Keratinocyte (primary cell): ENCODE data around the gene PMEPA1. TPM values are rescaled to one million over a fixed set of nuclear protein-coding genes. Genes with fewer than 3 reads are reported as not detected.

Source experiments
- DNase-seq: peaks from one replicate; pipeline ENCODE4 v3.0.0-alpha.2; 2011; ENCODE audit warnings: low read depth, missing footprints, low spot score
- FAIRE-seq: peaks from 2 replicates; lab custom pipeline; 2011; peaks lifted over from hg19 to GRCh38; lab: Jason Lieb, UNC
- H2AFZ ChIP-seq: 2 replicates; pipeline ENCODE4 v1.6.0; 2012; ENCODE audit warnings: low read length, control low read depth, inconsistent platforms; ENCODE audit not compliant: control insufficient read depth
- H3K27ac ChIP-seq: 2 replicates; pipeline ENCODE4 v1.5.1; 2011; ENCODE audit warnings: low read length; ENCODE audit not compliant: control insufficient read depth, insufficient read depth
- H3K27me3 ChIP-seq: 3 replicates; pipeline ENCODE4 v1.6.0; 2011; ENCODE audit warnings: low read length; ENCODE audit not compliant: control insufficient read depth, insufficient read depth; ENCODE audit errors: extremely low read depth
- H3K36me3 ChIP-seq, 2 experiments: 2 replicates in 1 of 2; 3 replicates in 1 of 2; pipeline ENCODE4 v1.5.1; 2011; ENCODE audit warnings: low read length in 2 of 2, mild to moderate bottlenecking in 1 of 2; ENCODE audit not compliant: control insufficient read depth in 2 of 2, insufficient read depth in 2 of 2; ENCODE audit errors: extremely low read depth in 1 of 2
- H3K4me1 ChIP-seq: 3 replicates; pipeline ENCODE4 v1.5.1; 2011; ENCODE audit warnings: low read length; ENCODE audit not compliant: control insufficient read depth, insufficient read depth; ENCODE audit errors: extremely low read depth
- H3K4me2 ChIP-seq: 3 replicates; pipeline ENCODE4 v1.6.0; 2011; ENCODE audit warnings: low read depth, low read length; ENCODE audit not compliant: control insufficient read depth, insufficient read depth; ENCODE audit errors: extremely low read depth
- H3K4me3 ChIP-seq, 3 experiments: fragments of 200-600 bp in 1 of 3; sonication (generic) in 1 of 3; 2 replicates in 2 of 3; 3 replicates in 1 of 3; pipeline ENCODE4 v1.5.1; 2011 to 2016; ENCODE audit warnings: low read length in 3 of 3, mild to moderate bottlenecking in 3 of 3, control low read depth in 2 of 3, inconsistent platforms in 1 of 3, low read depth in 1 of 3, mixed read lengths in 1 of 3, mixed run types in 1 of 3, moderate library complexity in 1 of 3; ENCODE audit not compliant: control insufficient read depth in 2 of 3, insufficient read depth in 2 of 3; ENCODE audit errors: extremely low read depth in 1 of 3
- H3K79me2 ChIP-seq: 2 replicates; pipeline ENCODE4 v1.6.0; 2012; ENCODE audit warnings: low read length; ENCODE audit not compliant: control insufficient read depth, insufficient read depth
- H3K9ac ChIP-seq: 3 replicates; pipeline ENCODE4 v1.6.0; 2011; ENCODE audit warnings: low read length; ENCODE audit not compliant: control insufficient read depth, insufficient read depth; ENCODE audit errors: extremely low read depth
- H3K9me1 ChIP-seq: 3 replicates; pipeline ENCODE4 v1.6.0; 2011; ENCODE audit warnings: low read length; ENCODE audit not compliant: control insufficient read depth, insufficient read depth; ENCODE audit errors: extremely low read depth
- H3K9me3 ChIP-seq: 2 replicates; pipeline ENCODE4 v1.5.1; 2012; ENCODE audit warnings: low read depth, low read length; ENCODE audit not compliant: control insufficient read depth
- H4K20me1 ChIP-seq: 3 replicates; pipeline ENCODE4 v1.6.0; 2011; ENCODE audit warnings: low read length; ENCODE audit not compliant: control insufficient read depth, insufficient read depth; ENCODE audit errors: extremely low read depth
- EZH2 ChIP-seq: IDR thresholded peaks from one replicate; pipeline ENCODE4 v1.6.1; 2012; ENCODE audit warnings: inconsistent platforms, mild to moderate bottlenecking, low read length, moderate library complexity
- dilution Hi-C: fragments of 300-500 bp; cut with MboI; formaldehyde crosslinking; loops from one replicate; pipeline ENCODE4 v1.7.0; 2020; ENCODE audit warnings: low sequenced_read_pairs; ENCODE audit not compliant: extremely low pct_ligation_motif_present
- polyA plus RNA-seq, 5 experiments: library from polyadenylated mRNA; depleted of rRNA in 3 of 5; stranded (reverse) in 3 of 5; stranded (forward) in 1 of 5; unstranded in 1 of 5; fragments of >200 nt; gene quantifications; 1 replicate in 1 of 5; 2 replicates in 3 of 5; 3 replicates in 1 of 5; pipeline versions ENCODE4 v1.2.1 to v1.2.3, GENCODE V29; 2011 to 2012; ENCODE audit warnings: missing spikeins in 2 of 5, low read depth in 1 of 5, low replicate concordance in 1 of 5
- TF ChIP-seq, protein P1 (sequence below), 3 experiments: IDR thresholded peaks in 1 of 3; conservative IDR thresholded peaks in 1 of 3; optimal IDR thresholded peaks in 1 of 3; 2 replicates in 2 of 3; 3 replicates in 1 of 3; pipeline versions ENCODE3 to v1.5.1; 2011; ENCODE audit warnings: low read length in 3 of 3, mild to moderate bottlenecking in 3 of 3, moderate library complexity in 2 of 3, control low read depth in 1 of 3, inconsistent platforms in 1 of 3; ENCODE audit not compliant: insufficient read depth in 2 of 3; ENCODE audit errors: extremely low read depth in 1 of 3

The PMEPA1 gene
- polyA plus RNA-seq, 1 donor (not counting 4 experiments of a cell fraction or from before 2014, with no cell fraction given): 29.0 TPM

DNA sequence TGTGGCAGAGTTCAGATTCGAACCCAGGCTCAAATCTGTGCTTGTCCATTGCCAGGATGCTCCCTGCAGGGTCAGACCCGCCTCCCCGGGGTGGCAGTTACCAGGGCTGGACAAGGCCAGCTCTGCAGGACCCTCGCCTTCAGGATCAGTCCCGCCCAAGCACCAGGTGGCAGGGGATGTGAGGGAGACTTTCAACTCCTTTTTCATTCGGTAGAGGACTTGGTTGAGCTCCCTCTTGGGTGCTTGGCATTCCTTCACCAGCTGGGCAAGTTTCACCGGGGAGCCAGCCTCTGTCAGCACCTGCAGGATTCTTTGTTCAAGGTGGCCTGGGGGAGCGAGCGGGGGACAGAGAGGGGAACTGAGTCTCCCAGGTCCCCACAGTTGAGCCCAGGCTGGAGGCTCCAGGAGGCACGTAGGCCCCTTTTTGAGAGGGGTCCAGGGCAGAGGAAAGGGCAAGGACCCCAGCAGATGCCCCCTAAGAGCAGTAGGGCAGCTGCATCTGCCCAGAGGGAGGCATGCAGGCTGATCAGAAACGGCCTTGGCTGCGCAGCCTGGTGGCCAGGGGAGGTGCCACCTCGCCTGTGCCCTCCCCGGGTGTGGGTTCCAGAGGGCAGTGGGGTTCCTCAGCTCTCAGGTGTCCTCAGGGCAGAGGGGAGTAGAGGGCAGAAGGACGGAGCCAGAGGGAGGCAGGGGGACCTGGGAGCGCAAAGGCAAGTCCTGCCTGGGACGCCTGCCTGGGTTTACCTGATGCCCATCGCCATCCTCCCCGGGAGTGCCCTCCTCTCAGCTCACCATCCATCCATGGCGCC is 93.5 kb downstream of the PMEPA1 start:
- TF ChIP-seq, protein P1, sequence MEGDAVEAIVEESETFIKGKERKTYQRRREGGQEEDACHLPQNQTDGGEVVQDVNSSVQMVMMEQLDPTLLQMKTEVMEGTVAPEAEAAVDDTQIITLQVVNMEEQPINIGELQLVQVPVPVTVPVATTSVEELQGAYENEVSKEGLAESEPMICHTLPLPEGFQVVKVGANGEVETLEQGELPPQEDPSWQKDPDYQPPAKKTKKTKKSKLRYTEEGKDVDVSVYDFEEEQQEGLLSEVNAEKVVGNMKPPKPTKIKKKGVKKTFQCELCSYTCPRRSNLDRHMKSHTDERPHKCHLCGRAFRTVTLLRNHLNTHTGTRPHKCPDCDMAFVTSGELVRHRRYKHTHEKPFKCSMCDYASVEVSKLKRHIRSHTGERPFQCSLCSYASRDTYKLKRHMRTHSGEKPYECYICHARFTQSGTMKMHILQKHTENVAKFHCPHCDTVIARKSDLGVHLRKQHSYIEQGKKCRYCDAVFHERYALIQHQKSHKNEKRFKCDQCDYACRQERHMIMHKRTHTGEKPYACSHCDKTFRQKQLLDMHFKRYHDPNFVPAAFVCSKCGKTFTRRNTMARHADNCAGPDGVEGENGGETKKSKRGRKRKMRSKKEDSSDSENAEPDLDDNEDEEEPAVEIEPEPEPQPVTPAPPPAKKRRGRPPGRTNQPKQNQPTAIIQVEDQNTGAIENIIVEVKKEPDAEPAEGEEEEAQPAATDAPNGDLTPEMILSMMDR (optimal IDR thresholded peaks at IDR 0.05 in 1 of 3, IDR thresholded peaks at IDR 0.05 in 1 of 3, conservative IDR thresholded peaks at IDR 0.05 in 1 of 3; ENCODE audit: extremely low read depth in 1 of 3, insufficient read depth in 2 of 3, low read length in 3 of 3): no peak
- TF ChIP-seq EZH2: no peak
- peaks cover 43% of the 10 kb centered on the region for H3K27me3 ChIP-seq
- dilution Hi-C loops: loop anchor here (25.0 kb wide), 1 partner anchor 571 kb away; no protein-coding TSS in a partner anchor
- no peaks in the 10 kb centered on the region for H3K79me2 ChIP-seq
- no peak overlapping the region for H3K4me3 ChIP-seq
- H3K36me3 ChIP-seq: no peaks in the 10 kb centered on the region
- no peak overlapping the region for H3K27ac ChIP-seq
- H3K9me1 ChIP-seq: no peaks in the 10 kb centered on the region
- no peak overlapping the region for H2AFZ ChIP-seq
- FAIRE-seq (no peak), DNase-seq (no peak)
- H4K20me1 ChIP-seq: peaks cover 4% of the 10 kb centered on the region
- peaks cover 13% of the 10 kb centered on the region for H3K4me1 ChIP-seq
- H3K4me2 ChIP-seq: no peak overlapping the region
- no peaks in the 10 kb centered on the region for H3K9me3 ChIP-seq
- H3K9ac ChIP-seq: no peak overlapping the region

DNA sequence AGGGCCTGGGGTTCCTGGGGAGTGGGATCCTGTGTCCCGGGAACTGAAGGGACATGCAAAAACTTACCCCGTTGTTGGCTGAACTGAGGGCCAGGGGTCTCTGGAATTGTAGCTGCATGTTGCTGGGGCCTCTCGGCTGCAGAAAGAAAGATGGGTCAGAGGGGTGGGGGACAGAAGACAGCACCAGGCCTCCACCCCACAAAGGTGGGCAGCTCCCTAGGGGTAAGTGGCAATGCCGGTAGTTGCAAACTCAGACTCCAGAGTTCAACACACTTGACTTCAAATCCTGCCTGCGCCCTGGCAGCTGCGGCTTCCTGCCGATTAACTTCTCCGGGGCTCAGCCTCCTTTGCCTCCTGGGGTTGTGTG is 94.4 kb downstream of the PMEPA1 start:
- Histone ChIP-seq H3K4me2 (no peak overlapping the region), H3K27ac (no peak overlapping the region), H4K20me1 (peaks cover 4% of the 10 kb centered on the region), H3K9ac (no peak overlapping the region), H3K36me3 (no peaks in the 10 kb centered on the region), H2AFZ (no peak overlapping the region), H3K4me1 (peaks cover 10% of the 10 kb centered on the region), H3K9me3 (no peaks in the 10 kb centered on the region), H3K9me1 (no peaks in the 10 kb centered on the region), H3K4me3 (no peak overlapping the region), H3K27me3 (peaks cover 49% of the 10 kb centered on the region), H3K79me2 (no peaks in the 10 kb centered on the region)
- no peak for FAIRE-seq
- DNase-seq: no peak
- TF ChIP-seq, protein P1 (optimal IDR thresholded peaks at IDR 0.05 in 1 of 3, IDR thresholded peaks at IDR 0.05 in 1 of 3, conservative IDR thresholded peaks at IDR 0.05 in 1 of 3; ENCODE audit: extremely low read depth in 1 of 3, insufficient read depth in 2 of 3, low read length in 3 of 3): no peak
- no peak for TF ChIP-seq EZH2
- dilution Hi-C loops: loop anchor here (25.0 kb wide), 1 partner anchor 572 kb away; no protein-coding TSS in a partner anchor
